ENCODE measurements around the gene INPP1. TPM values are rescaled to one million over a fixed set of nuclear protein-coding genes. Genes with fewer than 3 reads are reported as not detected.

Gene INPP1
- total RNA-seq, 2 experiments from 2014 or later = 6.3 to 7.0 TPM

DNA sequence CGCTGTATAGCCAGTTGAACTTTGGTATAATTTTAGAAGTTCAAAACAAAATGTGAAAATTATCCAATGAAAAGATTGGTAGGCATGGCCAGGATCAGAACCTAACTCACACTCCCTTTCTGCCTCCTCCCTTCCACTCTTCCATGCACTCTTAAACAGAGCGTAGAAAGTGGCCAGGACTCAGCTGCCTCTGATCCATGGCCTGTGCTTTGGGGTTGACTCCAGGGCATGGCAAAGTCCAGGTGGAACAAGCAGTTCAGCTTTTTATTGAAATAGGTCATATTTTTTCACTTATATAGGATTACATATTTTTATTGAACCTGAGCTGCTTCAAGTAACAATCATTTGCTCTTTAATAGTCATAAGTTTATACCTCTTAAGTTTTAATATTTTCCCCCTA, 26.2 kb downstream of the INPP1 start:
- CTCF ChIA-PET = no interaction called here
- no peaks in the 10 kb centered on the region for H3K27me3 Mint-ChIP-seq (ENCODE audit: low read depth)
- no peaks in the 10 kb centered on the region for H3K4me1 Mint-ChIP-seq (ENCODE audit: low read depth)
- no peaks in the 10 kb centered on the region for H3K9me3 Mint-ChIP-seq
- H3K4me3 Mint-ChIP-seq = no peak overlapping the region
- DNase-seq = no peak
- H3K27ac Mint-ChIP-seq = no peak overlapping the region
- intact Hi-C loops (cut with micrococcal nuclease) = no loop called here
- no peaks in the 10 kb centered on the region for H3K36me3 Mint-ChIP-seq (ENCODE audit: low read depth)

DNA sequence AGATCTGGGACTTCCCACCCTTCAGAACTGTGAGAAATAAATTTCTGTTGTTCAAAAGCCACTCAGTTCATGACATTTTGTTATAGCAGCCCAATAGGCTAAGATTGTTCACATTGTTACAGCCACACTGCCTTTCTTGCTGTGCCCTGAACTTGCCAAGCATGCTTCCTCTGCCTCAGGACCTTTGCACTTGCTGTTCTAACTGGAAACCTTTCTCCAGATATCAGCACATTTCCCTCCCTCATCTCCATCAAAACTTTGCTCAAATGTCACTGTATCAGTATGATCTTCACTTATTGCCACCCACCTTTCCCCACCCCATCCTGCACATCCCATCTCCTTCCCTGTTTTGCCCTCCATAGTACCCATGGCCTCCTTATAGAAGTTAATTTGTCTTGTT, 32.7 kb downstream of the INPP1 start:
- CTCF ChIA-PET = interaction anchor here (1.0 to 1.1 kb wide), 2 partner anchors 32 to 99 kb away, joined by 3 to 4 read pairs; no protein-coding TSS in a partner anchor

DNA sequence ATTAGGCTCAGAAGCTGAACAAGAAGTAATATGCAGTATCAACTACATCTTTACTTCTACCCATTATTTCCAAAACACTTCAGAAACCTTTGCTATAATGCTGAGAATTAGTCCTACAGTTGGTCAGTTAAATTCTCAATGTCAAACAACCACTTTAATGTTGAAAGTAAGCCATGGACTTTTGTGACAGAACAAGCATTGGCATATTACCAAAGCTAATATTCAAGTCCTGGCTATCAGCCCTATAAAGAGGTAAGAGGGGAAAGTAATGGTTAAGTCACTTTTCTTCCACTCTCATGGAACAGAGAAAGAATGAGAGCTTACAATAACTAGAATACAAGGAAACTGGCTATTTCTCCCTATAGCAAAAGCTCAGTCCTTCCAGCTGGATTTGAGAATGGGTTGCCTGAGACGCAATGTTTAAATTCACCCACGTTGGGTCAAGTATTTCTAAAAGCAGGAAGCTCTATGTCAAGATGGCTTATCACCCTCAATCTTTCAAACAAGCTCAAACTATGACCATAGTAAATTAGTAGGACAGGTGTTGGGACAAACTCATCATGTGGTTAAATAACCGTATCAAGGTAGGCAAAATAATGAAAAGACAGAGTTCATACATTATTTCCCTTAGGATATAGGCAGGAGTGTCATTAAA, 33.3 kb downstream of the INPP1 start:
- Mint-ChIP-seq H3K9me3 (no peaks in the 10 kb centered on the region), H3K4me3 (no peak overlapping the region), H3K27me3 (ENCODE audit: low read depth) (no peaks in the 10 kb centered on the region), H3K27ac (no peak overlapping the region), H3K36me3 (ENCODE audit: low read depth) (no peaks in the 10 kb centered on the region), H3K4me1 (ENCODE audit: low read depth) (no peaks in the 10 kb centered on the region)
- intact Hi-C loops (cut with micrococcal nuclease) = no loop called here
- no peak for DNase-seq
- CTCF ChIA-PET = interaction anchor here (1.0 to 1.1 kb wide), 2 partner anchors 33 to 100 kb away, joined by 3 to 4 read pairs; no protein-coding TSS in a partner anchor

More for the DNA sequence above, 32.7 kb downstream of the INPP1 start:
- no peak overlapping the region for H3K4me3 Mint-ChIP-seq
- no peaks in the 10 kb centered on the region for H3K9me3 Mint-ChIP-seq
- H3K4me1 Mint-ChIP-seq (ENCODE audit: low read depth) = no peaks in the 10 kb centered on the region
- no peak overlapping the region for H3K27ac Mint-ChIP-seq
- H3K27me3 Mint-ChIP-seq (ENCODE audit: low read depth) = no peaks in the 10 kb centered on the region
- H3K36me3 Mint-ChIP-seq (ENCODE audit: low read depth) = no peaks in the 10 kb centered on the region
- DNase-seq = no peak
- intact Hi-C loops (cut with micrococcal nuclease) = no loop called here

DNA sequence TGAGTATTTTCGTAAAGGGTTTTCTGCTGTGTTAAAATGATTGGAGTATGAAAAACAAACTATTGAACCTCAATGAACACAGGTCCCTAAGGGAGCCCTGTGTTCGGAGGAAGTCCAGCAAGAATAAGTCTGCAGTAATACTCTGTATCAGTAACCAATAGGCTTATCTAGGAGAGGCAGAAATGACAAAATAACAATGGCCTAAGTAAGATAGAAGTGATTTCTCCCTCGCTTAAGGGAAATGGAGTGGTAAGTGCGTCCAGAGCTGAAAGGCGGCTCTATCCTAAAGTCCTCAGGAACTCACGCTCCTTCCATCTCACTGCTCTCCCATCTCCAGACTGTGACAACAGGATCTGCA, 35.5 kb downstream of the INPP1 start:
- no peak for DNase-seq
- Mint-ChIP-seq H3K9me3 (no peaks in the 10 kb centered on the region), H3K27ac (no peak overlapping the region), H3K4me1 (ENCODE audit: low read depth) (peaks cover 2% of the 10 kb centered on the region), H3K36me3 (ENCODE audit: low read depth) (no peaks in the 10 kb centered on the region), H3K27me3 (ENCODE audit: low read depth) (no peaks in the 10 kb centered on the region), H3K4me3 (no peak overlapping the region)
- CTCF ChIA-PET = no interaction called here
- intact Hi-C loops (cut with micrococcal nuclease) = no loop called here

DNA sequence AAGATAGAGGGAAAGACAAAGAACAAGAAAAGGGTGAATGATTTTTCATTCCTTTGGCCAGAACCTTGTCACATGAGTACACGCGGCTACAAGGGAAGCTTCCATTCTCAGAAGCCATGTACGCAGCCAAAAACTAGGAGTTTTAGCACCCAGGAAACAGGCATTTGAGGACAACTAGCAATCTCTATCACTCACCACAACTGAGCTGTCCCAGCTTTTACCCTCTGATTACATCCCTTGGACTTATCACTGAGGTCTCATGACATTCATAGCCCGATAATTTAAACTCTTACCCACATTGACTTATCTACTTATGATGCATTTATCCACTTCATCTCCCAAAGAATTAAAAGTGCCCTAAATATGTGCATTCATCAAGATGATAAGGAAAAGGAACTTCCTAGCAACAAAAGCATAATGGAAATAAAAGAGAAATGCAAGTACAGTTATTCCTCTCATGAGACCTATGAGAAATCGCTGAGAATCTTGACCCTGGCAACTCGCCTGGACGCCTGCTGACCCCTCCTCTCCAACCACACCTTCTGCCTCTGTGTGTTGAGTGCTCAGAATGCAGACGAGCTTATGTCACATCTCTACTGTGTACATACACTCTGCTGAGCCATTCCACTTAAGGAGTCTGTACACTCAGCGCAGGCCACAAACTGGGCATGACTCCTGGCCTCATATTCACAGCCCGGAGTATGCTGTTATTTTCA, 36.0 kb downstream of the INPP1 start:
- CTCF ChIA-PET = no interaction called here
- no peaks in the 10 kb centered on the region for H3K9me3 Mint-ChIP-seq
- no peak overlapping the region for H3K27ac Mint-ChIP-seq
- H3K36me3 Mint-ChIP-seq (ENCODE audit: low read depth) = no peaks in the 10 kb centered on the region
- peaks cover 2% of the 10 kb centered on the region for H3K4me1 Mint-ChIP-seq (ENCODE audit: low read depth)
- intact Hi-C loops (cut with micrococcal nuclease) = no loop called here
- no peaks in the 10 kb centered on the region for H3K27me3 Mint-ChIP-seq (ENCODE audit: low read depth)
- H3K4me3 Mint-ChIP-seq = no peak overlapping the region
- DNase-seq = no peak

DNA sequence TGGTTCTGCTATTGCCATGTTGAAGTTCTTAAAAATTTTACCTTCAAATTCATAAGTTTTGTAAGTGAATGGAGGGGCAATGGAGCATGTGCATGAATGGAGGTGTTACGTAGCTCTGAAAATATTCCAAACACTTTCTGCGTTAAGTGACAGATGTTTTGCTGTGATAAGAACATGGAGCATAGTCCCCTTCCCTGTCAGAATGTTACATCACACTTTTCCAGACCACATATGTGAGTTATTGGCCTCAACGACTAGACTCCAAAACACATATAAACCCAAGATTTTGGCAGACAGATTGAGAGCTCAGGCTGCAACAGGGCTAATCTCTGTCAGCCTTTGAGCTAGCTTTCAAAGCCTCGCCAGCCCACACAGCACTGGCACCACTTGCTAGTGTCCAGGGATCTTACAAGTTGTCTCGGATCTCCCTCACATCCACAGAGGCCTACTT, 37.6 kb downstream of the INPP1 start:
- no peak overlapping the region for H3K27ac Mint-ChIP-seq
- intact Hi-C loops (cut with micrococcal nuclease) = loop anchor here (5.0 kb wide), 1 partner anchor 256 kb away; no protein-coding TSS in a partner anchor
- H3K4me1 Mint-ChIP-seq (ENCODE audit: low read depth) = peaks cover 2% of the 10 kb centered on the region
- no peaks in the 10 kb centered on the region for H3K27me3 Mint-ChIP-seq (ENCODE audit: low read depth)
- CTCF ChIA-PET = interaction anchor here (1.2 kb wide), 1 partner anchor 425 kb away, joined by 4 read pairs; no protein-coding TSS in a partner anchor
- no peak for DNase-seq
- no peak overlapping the region for H3K4me3 Mint-ChIP-seq
- H3K36me3 Mint-ChIP-seq (ENCODE audit: low read depth) = no peaks in the 10 kb centered on the region
- H3K9me3 Mint-ChIP-seq = no peaks in the 10 kb centered on the region

DNA sequence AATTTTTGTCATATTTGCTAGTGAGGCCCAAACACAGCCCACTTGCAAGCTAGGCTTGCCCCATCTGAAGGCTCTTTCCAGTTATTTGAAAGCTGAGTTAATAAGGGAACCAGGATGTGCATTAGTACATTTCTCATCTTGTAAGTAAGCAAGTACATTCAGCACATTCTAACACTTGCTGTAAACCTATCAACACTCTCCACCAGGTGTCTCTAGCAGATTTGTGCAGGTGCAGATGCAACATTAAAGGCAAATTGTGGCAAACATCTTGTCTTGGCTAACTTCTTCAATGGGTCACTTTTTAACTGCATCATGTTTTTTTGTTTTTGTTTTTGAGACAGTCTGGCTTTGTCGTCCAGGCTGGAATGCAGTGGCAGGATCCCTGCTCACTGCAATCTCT, 39.5 kb downstream of the INPP1 start:
- intact Hi-C loops (cut with micrococcal nuclease) = loop anchor here (1.0 to 5.0 kb wide), 7 partner anchors 22 to 421 kb away; no protein-coding TSS in a partner anchor
- CTCF ChIA-PET = interaction anchor here (0.6 to 1.9 kb wide), 8 partner anchors 24 to 427 kb away, joined by 3 to 5 read pairs (median 3); no protein-coding TSS in a partner anchor
- H3K4me1 Mint-ChIP-seq (ENCODE audit: low read depth) = peaks cover 2% of the 10 kb centered on the region
- H3K4me3 Mint-ChIP-seq = no peak overlapping the region
- H3K36me3 Mint-ChIP-seq (ENCODE audit: low read depth) = no peaks in the 10 kb centered on the region
- H3K27ac Mint-ChIP-seq = no peak overlapping the region
- H3K9me3 Mint-ChIP-seq = no peaks in the 10 kb centered on the region
- no peaks in the 10 kb centered on the region for H3K27me3 Mint-ChIP-seq (ENCODE audit: low read depth)
- peak; percentile 49 for DNase-seq

DNA sequence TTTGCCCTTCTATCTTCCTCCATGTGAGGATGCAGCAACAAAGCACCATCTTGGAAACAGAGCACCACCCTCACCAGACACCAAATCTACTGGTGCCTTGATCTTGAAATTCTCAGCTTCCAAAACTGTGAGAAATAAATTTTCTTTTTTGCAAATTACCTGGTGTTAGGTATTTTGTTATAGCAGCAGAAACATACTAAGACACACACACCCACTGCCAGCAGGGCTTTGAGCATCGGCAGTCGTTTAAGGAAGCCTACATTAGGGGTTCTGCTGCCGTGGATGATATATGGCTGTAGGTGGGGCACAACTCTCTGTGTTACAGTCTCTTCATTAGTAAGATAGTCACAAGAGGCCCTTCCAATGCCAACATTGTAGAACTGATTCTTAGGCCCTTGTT, 44.0 kb downstream of the INPP1 start:
- no peaks in the 10 kb centered on the region for H3K27me3 Mint-ChIP-seq (ENCODE audit: low read depth)
- DNase-seq = no peak
- H3K9me3 Mint-ChIP-seq = no peaks in the 10 kb centered on the region
- CTCF ChIA-PET = interaction anchor here (0.7 kb wide), 1 partner anchor 293 kb away, joined by 6 read pairs; no protein-coding TSS in a partner anchor
- intact Hi-C loops (cut with micrococcal nuclease) = no loop called here
- peaks cover 2% of the 10 kb centered on the region for H3K4me1 Mint-ChIP-seq (ENCODE audit: low read depth)
- H3K4me3 Mint-ChIP-seq = no peak overlapping the region
- no peaks in the 10 kb centered on the region for H3K36me3 Mint-ChIP-seq (ENCODE audit: low read depth)
- H3K27ac Mint-ChIP-seq = no peak overlapping the region

DNA sequence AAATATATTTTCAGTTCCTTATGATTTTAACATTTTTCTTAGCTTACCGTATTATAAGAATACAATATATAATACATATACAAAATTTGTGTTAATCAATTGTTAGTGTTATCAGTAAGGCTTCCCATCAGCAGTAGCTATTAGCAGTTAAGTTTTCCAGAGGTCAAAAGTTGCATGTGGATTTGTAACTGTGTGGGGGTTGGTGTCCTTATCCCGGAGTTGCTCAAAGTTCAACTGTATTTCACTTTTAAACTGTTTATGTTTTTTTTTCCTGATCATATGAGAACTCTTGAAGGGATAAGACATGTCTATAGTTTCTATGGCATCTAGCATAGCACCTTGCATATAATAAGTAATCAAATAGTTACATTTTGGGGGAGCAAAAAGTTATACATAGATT, 52.9 kb downstream of the INPP1 start:
- Mint-ChIP-seq H3K27me3 (ENCODE audit: low read depth) (no peaks in the 10 kb centered on the region), H3K27ac (no peak overlapping the region), H3K4me3 (no peak overlapping the region), H3K4me1 (ENCODE audit: low read depth) (no peaks in the 10 kb centered on the region), H3K36me3 (ENCODE audit: low read depth) (no peaks in the 10 kb centered on the region), H3K9me3 (no peaks in the 10 kb centered on the region)
- intact Hi-C loops (cut with micrococcal nuclease) = no loop called here
- CTCF ChIA-PET = no interaction called here
- no peak for DNase-seq

DNA sequence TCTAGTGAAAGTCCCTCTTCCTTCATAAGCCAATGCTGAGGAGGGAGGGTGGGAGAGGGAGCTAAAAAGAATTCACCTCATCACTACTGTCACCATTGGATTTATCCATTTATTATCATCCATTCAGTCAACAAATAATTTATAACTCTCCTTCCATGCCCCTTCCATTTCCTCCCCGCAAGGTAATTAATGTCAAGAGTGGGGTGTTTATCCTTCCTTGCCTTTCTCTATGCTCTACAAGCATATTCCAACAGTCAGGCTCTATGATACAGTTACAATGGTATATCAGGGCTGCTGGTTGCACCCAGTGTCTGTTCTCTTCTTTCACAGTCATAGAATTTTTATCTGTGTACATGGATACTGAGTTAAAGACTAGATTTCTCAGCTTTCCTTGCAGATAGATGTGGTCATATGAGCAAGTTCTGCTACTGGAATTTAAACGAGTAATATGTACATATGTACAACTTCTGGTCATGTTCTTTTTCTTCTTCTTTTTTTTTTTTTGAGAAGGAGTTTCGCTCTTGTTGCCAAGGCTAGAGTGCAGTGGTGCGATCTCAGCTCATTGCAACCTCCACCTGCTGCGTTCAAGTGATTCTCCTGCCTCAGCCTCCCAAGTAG, 59.7 kb downstream of the INPP1 start:
- H3K27me3 Mint-ChIP-seq (ENCODE audit: low read depth) = no peaks in the 10 kb centered on the region
- CTCF ChIA-PET = interaction anchor here (0.6 kb wide), 1 partner anchor 89 kb away, joined by 4 read pairs; no protein-coding TSS in a partner anchor
- H3K27ac Mint-ChIP-seq = no peak overlapping the region
- H3K4me1 Mint-ChIP-seq (ENCODE audit: low read depth) = peaks cover 9% of the 10 kb centered on the region
- no peak for DNase-seq
- intact Hi-C loops (cut with micrococcal nuclease) = loop anchor here (10.0 kb wide), 1 partner anchor 752 kb away; the partner anchor contains the start of gene STAT4
- H3K36me3 Mint-ChIP-seq (ENCODE audit: low read depth) = no peaks in the 10 kb centered on the region
- peaks cover 2% of the 10 kb centered on the region for H3K9me3 Mint-ChIP-seq
- H3K4me3 Mint-ChIP-seq = no peak overlapping the region

DNA sequence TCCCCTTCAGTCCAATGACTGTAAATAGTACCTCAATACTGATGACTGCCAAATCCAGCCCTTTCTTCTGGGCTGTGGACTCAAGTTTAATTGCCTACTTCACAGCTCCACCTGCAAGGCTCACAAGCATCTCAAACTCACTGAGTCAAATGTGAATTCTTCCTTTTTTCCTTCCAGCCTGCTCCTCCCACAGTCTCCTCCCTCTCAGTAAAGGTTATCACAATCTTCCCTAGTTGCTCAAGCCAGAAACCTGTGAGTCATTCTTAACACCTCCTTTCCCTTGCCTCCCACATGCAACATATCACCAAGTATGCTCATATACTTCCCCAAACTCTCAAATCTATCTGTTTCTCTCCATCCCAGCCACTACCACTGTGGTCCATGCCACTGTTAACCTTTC, 61.1 kb downstream of the INPP1 start:
- intact Hi-C loops (cut with micrococcal nuclease) = loop anchor here (1.0 to 10.0 kb wide), 7 partner anchors 22 to 750 kb away; partner anchors contain the start of genes HIBCH and STAT4
- no peaks in the 10 kb centered on the region for H3K27me3 Mint-ChIP-seq (ENCODE audit: low read depth)
- CTCF ChIA-PET = no interaction called here
- H3K9me3 Mint-ChIP-seq = peaks cover 2% of the 10 kb centered on the region
- no peak overlapping the region for H3K27ac Mint-ChIP-seq
- H3K4me1 Mint-ChIP-seq (ENCODE audit: low read depth) = peaks cover 10% of the 10 kb centered on the region
- no peak overlapping the region for H3K4me3 Mint-ChIP-seq
- DNase-seq = peak; percentile 56
- H3K36me3 Mint-ChIP-seq (ENCODE audit: low read depth) = no peaks in the 10 kb centered on the region

DNA sequence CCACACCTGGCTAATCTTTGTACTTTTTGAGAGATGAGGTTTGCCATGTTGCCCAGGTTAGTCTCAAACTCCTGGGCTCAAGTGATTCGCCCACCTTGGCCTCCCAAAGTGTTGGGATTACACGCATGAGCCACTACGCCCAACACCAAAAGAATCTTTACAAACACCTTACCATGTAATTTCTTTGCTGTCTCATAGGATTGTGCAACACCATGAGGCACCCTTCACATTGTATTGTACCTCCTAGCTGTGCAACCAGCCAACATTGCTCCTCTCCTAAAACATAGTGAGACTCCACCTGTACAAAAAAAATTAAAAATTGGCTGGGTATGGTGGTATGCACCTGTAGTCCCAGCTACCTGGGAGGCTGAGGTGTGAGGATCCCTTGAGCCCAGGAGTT, 61.7 kb downstream of the INPP1 start:
- Mint-ChIP-seq H3K27ac (no peak overlapping the region), H3K36me3 (ENCODE audit: low read depth) (no peaks in the 10 kb centered on the region), H3K4me3 (no peak overlapping the region), H3K9me3 (peaks cover 2% of the 10 kb centered on the region), H3K27me3 (ENCODE audit: low read depth) (no peaks in the 10 kb centered on the region), H3K4me1 (ENCODE audit: low read depth) (peaks cover 16% of the 10 kb centered on the region)
- DNase-seq = no peak
- CTCF ChIA-PET = no interaction called here
- intact Hi-C loops (cut with micrococcal nuclease) = loop anchor here (2.0 to 10.0 kb wide), 5 partner anchors 22 to 750 kb away; partner anchors contain the start of genes GLS and STAT4
